Placental pericyte (primary cell): Measurements from ENCODE around the gene CCDC63. TPM values are rescaled to one million over a fixed set of nuclear protein-coding genes. Genes with fewer than 3 reads are reported as not detected.

ENCODE experiments used
- total RNA-seq: library from RNA; depleted of rRNA; stranded (reverse); fragments of >200 nt; gene quantifications from 2 replicates; pipeline ENCODE4 v1.2.3, GENCODE V29; 2012

The CCDC63 gene
- total RNA-seq = not detected in 2 replicates

GRCh38 chr12:110846615-110847566 is at the start of gene CCDC63:
TSS of gene CCDC63 (plus strand) at chr12:110846987. CDS start at chr12:110852955, 5,968 bp downstream.

GRCh38 chr12:110920324-110920910 is 73.6 kb downstream of the CCDC63 start, which contains the start of gene MYL2:
TSS of gene MYL2 (minus strand) at chr12:110920579. CDS start at chr12:110920529, 50 bp downstream.

Other genes with a start within 250 kb of the CCDC63 start
- gene TCTN1, start 232.9 kb upstream of the CCDC63 start, total RNA-seq = 20.1 and 23.3 TPM in 2 replicates
- gene HVCN1, start 157.9 kb upstream of the CCDC63 start, total RNA-seq = 1.3 and 4.3 TPM in 2 replicates
- 70.9 and 156 TPM in 2 replicates for gene PPP1CC, start 104.1 kb upstream of the CCDC63 start, total RNA-seq
- gene MYL2, start 73.6 kb downstream of the CCDC63 start, total RNA-seq = not detected in 2 replicates
- gene CUX2, start 187.2 kb downstream of the CCDC63 start, total RNA-seq = not detected in 2 replicates